GDM1 (cell line): ENCODE results near the gene P2RX7.
"Not testable (repeated sequence)": the region's sequence is repeated elsewhere in the genome, so short reads cannot be mapped to it uniquely, and the experiment has no call there.

Source experiments
- DNase-seq: peaks from one replicate; lab custom pipeline; 2025; lab: John Stamatoyannopoulos, UW

Gene P2RX7

GRCh38 chr12:121170611-121171260, 38.1 kb downstream of the P2RX7 start:
- DNase-seq, result no peak

GRCh38 chr12:121172145-121172544, 39.5 kb downstream of the P2RX7 start:
- DNase-seq, result no peak

- DNase-seq, result no peak
Observed at GRCh38 chr12:121175383-121176119, 42.9 kb downstream of the P2RX7 start.

- DNase-seq, result no peak
Observed at GRCh38 chr12:121176826-121177529, 44.3 kb downstream of the P2RX7 start.

- DNase-seq, result no peak
Observed at GRCh38 chr12:121181181-121181580, 48.5 kb downstream of the P2RX7 start.

- DNase-seq, result no peak
Observed at GRCh38 chr12:121182222-121182893, 49.7 kb downstream of the P2RX7 start.

- DNase-seq, result no peak
Observed at GRCh38 chr12:121184425-121184824, 51.7 kb downstream of the P2RX7 start.

- no peak for DNase-seq
Observed at GRCh38 chr12:121184984-121185889, 52.6 kb downstream of the P2RX7 start.

- no peak for DNase-seq
Observed at GRCh38 chr12:121186826-121187225, 54.1 kb downstream of the P2RX7 start.

- DNase-seq, result no peak
Observed at GRCh38 chr12:121187501-121187900, 54.8 kb downstream of the P2RX7 start.

GRCh38 chr12:121188227-121188626, 55.6 kb downstream of the P2RX7 start:
- DNase-seq, result no peak

GRCh38 chr12:121189131-121189530, 56.5 kb downstream of the P2RX7 start:
- no peak for DNase-seq

GRCh38 chr12:121189619-121190155, 57.0 kb downstream of the P2RX7 start:
- DNase-seq, result no peak

GRCh38 chr12:121190523-121191031, 57.9 kb downstream of the P2RX7 start:
- no peak for DNase-seq

- no peak for DNase-seq
Observed at GRCh38 chr12:121191151-121191550, 58.5 kb downstream of the P2RX7 start.

- DNase-seq, result peak; percentile 77
Observed at GRCh38 chr12:121196902-121197301, 64.2 kb downstream of the P2RX7 start.

GRCh38 chr12:121198949-121199348, 66.3 kb downstream of the P2RX7 start:
- no peak for DNase-seq

- not testable (repeated sequence) for DNase-seq
Observed at GRCh38 chr12:121201140-121201539, 68.5 kb downstream of the P2RX7 start.

GRCh38 chr12:121202407-121203355, 70.0 kb downstream of the P2RX7 start:
- DNase-seq, result no peak

GRCh38 chr12:121203482-121203881, 70.8 kb downstream of the P2RX7 start:
- DNase-seq, result no peak
